IMR-90 (cell line): Measurements from ENCODE around the gene SYTL4. TPM values are rescaled to one million over a fixed set of nuclear protein-coding genes. Genes with fewer than 3 reads are reported as not detected.

Source experiments
- ATAC-seq: fragments of 200-7000 bp; cut with Tn5 transposase; 2 replicates; pipeline ENCODE4 v1.9.1; 2020; ENCODE audit warnings: low read depth, mild to moderate bottlenecking, moderate library complexity
- BruUV-seq: library from RNA; stranded (reverse); fragments of 400-500 nt; replicated peaks from 2 replicates; lab custom pipeline; 2021; lab: Mats Ljungman, UMichigan
- CTCF ChIA-PET: fragments of 300-600 bp; formaldehyde crosslinking; extraction: SDS; loops from one replicate; lab custom pipeline; 2021; ENCODE audit warnings: antibody characterized with exemption; lab: Yijun Ruan, JAX
- POLR2A ChIA-PET: fragments of 300-600 bp; sonication (Branson Sonifier 250); formaldehyde crosslinking; loops from one replicate; lab custom pipeline; 2022; ENCODE audit warnings: antibody characterized with exemption; ENCODE audit not compliant: unreplicated experiment; lab: Charles Lee
- DNase-seq: peaks from one replicate; pipeline ENCODE4 v3.0.0; 2013
- H2AFZ ChIP-seq: replicated peaks from 2 replicates; pipeline ENCODE3; 2013; ENCODE audit warnings: low read length, mild to moderate bottlenecking; ENCODE audit not compliant: poor library complexity
- H2AK5ac ChIP-seq: 2 replicates; pipeline ENCODE4 v1.6.1; 2013; ENCODE audit warnings: low read depth, low read length, inconsistent platforms
- H2AK9ac ChIP-seq: replicated peaks from 2 replicates; pipeline ENCODE3; 2013; ENCODE audit warnings: mild to moderate bottlenecking, low read depth, low read length, moderate library complexity; ENCODE audit not compliant: poor library complexity
- H2BK120ac ChIP-seq: 2 replicates; pipeline ENCODE4 v1.6.1; 2013; ENCODE audit warnings: low read depth, low read length, inconsistent platforms
- H2BK15ac ChIP-seq: 3 replicates; pipeline ENCODE4 v1.6.1; 2013; ENCODE audit warnings: low read depth, low read length, inconsistent platforms
- H2BK20ac ChIP-seq: 2 replicates; pipeline ENCODE4 v1.6.1; 2013; ENCODE audit warnings: low read depth, mild to moderate bottlenecking, inconsistent platforms, low read length, moderate library complexity
- H2BK5ac ChIP-seq: 2 replicates; pipeline ENCODE4 v1.6.1; 2013; ENCODE audit warnings: mild to moderate bottlenecking, low read depth, low read length, inconsistent platforms; ENCODE audit not compliant: poor library complexity, severe bottlenecking
- H3K14ac ChIP-seq: replicated peaks from 2 replicates; pipeline ENCODE4 v1.6.1; 2013; ENCODE audit warnings: low read depth, low read length, inconsistent platforms
- H3K18ac ChIP-seq: 2 replicates; pipeline ENCODE4 v1.6.1; 2013; ENCODE audit warnings: low read depth, low read length, control low read depth
- H3K23ac ChIP-seq: 2 replicates; pipeline ENCODE4 v1.6.1; 2013; ENCODE audit warnings: low read depth, low read length, inconsistent platforms
- H3K27ac ChIP-seq: 2 replicates; pipeline ENCODE4 v1.5.1; 2013; ENCODE audit warnings: mild to moderate bottlenecking, control low read depth, low read length; ENCODE audit not compliant: insufficient read depth
- H3K27me3 ChIP-seq: 2 replicates; pipeline ENCODE4 v1.6.1; 2013; ENCODE audit warnings: low read length; ENCODE audit not compliant: control insufficient read depth, insufficient read depth
- H3K36me3 ChIP-seq: 2 replicates; pipeline ENCODE4 v1.6.1; 2013; ENCODE audit warnings: low read length, mixed read lengths; ENCODE audit not compliant: control insufficient read depth, insufficient read depth
- H3K4ac ChIP-seq: 2 replicates; pipeline ENCODE4 v1.6.1; 2013; ENCODE audit warnings: low read depth, low read length, inconsistent platforms
- H3K4me1 ChIP-seq: 2 replicates; pipeline ENCODE4 v1.6.1; 2013; ENCODE audit warnings: low read length, mixed read lengths; ENCODE audit not compliant: control insufficient read depth, insufficient read depth
- H3K4me2 ChIP-seq: 2 replicates; pipeline ENCODE4 v1.6.1; 2013; ENCODE audit warnings: low read depth, mild to moderate bottlenecking, control low read depth, low read length, moderate library complexity
- H3K4me3 ChIP-seq: 2 replicates; pipeline ENCODE4 v1.5.1; 2013; ENCODE audit warnings: low read depth, mild to moderate bottlenecking, control low read depth, low read length, moderate library complexity; ENCODE audit not compliant: insufficient read depth
- H3K56ac ChIP-seq: 2 replicates; pipeline ENCODE4 v1.6.1; 2013; ENCODE audit warnings: low read length, inconsistent platforms; ENCODE audit not compliant: insufficient read depth; ENCODE audit errors: extremely low read depth
- H3K79me1 ChIP-seq, 2 experiments: 2 replicates each; pipeline ENCODE4 v1.6.1; 2013; ENCODE audit warnings: low read length in 2 of 2, inconsistent platforms in 1 of 2, low read depth in 1 of 2
- H3K9ac ChIP-seq: 2 replicates; pipeline ENCODE4 v1.6.1; 2013; ENCODE audit warnings: low read depth, low read length, control low read depth
- H3K9me1 ChIP-seq: 2 replicates; pipeline ENCODE4 v1.6.1; 2013; ENCODE audit warnings: low read length, inconsistent platforms; ENCODE audit not compliant: insufficient read depth
- H3K9me3 ChIP-seq: 2 replicates; pipeline ENCODE4 v1.6.1; 2013; ENCODE audit warnings: low read length; ENCODE audit not compliant: control insufficient read depth, insufficient read depth
- H4K20me1 ChIP-seq: 2 replicates; pipeline ENCODE4 v1.6.1; 2013; ENCODE audit warnings: low read length, inconsistent platforms; ENCODE audit not compliant: insufficient read depth
- H4K5ac ChIP-seq: 2 replicates; pipeline ENCODE4 v1.6.1; 2013; ENCODE audit warnings: mild to moderate bottlenecking, low read depth, low read length, control low read depth
- H4K8ac ChIP-seq, 2 experiments: 2 replicates each; pipeline ENCODE4 v1.6.1; 2013; ENCODE audit warnings: low read depth in 2 of 2, low read length in 2 of 2, control low read depth in 1 of 2, inconsistent platforms in 1 of 2
- H4K91ac ChIP-seq: 2 replicates; pipeline ENCODE4 v1.6.1; 2013; ENCODE audit warnings: low read depth, low read length, inconsistent platforms; ENCODE audit not compliant: insufficient read depth
- BHLHE40 ChIP-seq: fragments of 150-350 bp; IDR thresholded peaks from 2 replicates; pipeline ENCODE4 v1.6.1; 2016; ENCODE audit warnings: mild to moderate bottlenecking, low read depth, low read length
- CHD1 ChIP-seq: IDR thresholded peaks from 2 replicates; pipeline ENCODE4 v1.6.1; 2012; ENCODE audit warnings: low read depth, low read length, improper control_type of control experiment
- MAZ ChIP-seq: IDR thresholded peaks from 2 replicates; pipeline ENCODE4 v1.6.1; 2012; ENCODE audit warnings: low read depth, mild to moderate bottlenecking, low read length, improper control_type of control experiment, moderate library complexity, borderline replicate concordance
- MXI1 ChIP-seq: IDR thresholded peaks from 2 replicates; pipeline ENCODE4 v1.6.1; 2012; ENCODE audit warnings: low read depth, mild to moderate bottlenecking, low read length, moderate library complexity, borderline replicate concordance
- POLR2A ChIP-seq: IDR thresholded peaks from 2 replicates; pipeline ENCODE4 v1.6.1; 2012; ENCODE audit warnings: mild to moderate bottlenecking, low read depth, low read length
- SMC3 ChIP-seq: fragments of 150-350 bp; IDR thresholded peaks from 2 replicates; pipeline ENCODE4 v1.6.1; 2016; ENCODE audit warnings: low read depth, mild to moderate bottlenecking, antibody characterized with exemption, low read length, moderate library complexity
- WGBS, 2 experiments: methylation state at CpG; one replicate each; pipeline versions ENCODE4 v1.1.5 to v1.1.7; 2013; ENCODE audit warnings: missing lambda C conversion rate in 2 of 2; ENCODE audit not compliant: insufficient read length in 1 of 2; ENCODE audit errors: extremely low coverage in 2 of 2; 5-methylcytosine and 5-hydroxymethylcytosine counted together
- dilution Hi-C: fragments of 300-500 bp; cut with HindIII; formaldehyde crosslinking; loops from one replicate; pipeline ENCODE4 v1.14.3; 2018; ENCODE audit warnings: low sequenced_read_pairs; ENCODE audit not compliant: unreplicated experiment
- in situ Hi-C: fragments of 300-500 bp; cut with MboI; formaldehyde crosslinking; loops from 3 replicates; pipeline ENCODE4 v1.14.3; 2019; ENCODE audit warnings: low sequenced_read_pairs, inconsistent platforms, mixed read lengths
- intact Hi-C: fragments of 100-400 bp; cut with micrococcal nuclease; formaldehyde crosslinking; loops from 2 replicates; pipeline ENCODE4 v1.10.0; 2022
- polyA plus RNA-seq, 3 experiments: library from polyadenylated mRNA; depleted of rRNA; stranded (reverse); fragments of >200 nt; gene quantifications; 2 replicates each; pipeline ENCODE4 v1.2.3, GENCODE V29; 2012; ENCODE audit warnings: low replicate concordance in 1 of 3
- total RNA-seq: library from RNA; depleted of rRNA; stranded (reverse); fragments of >200 nt; gene quantifications from 2 replicates; pipeline ENCODE4 v1.2.3, GENCODE V29; 2012
- TF ChIP-seq, protein P1 (sequence below): fragments of 150-350 bp; IDR thresholded peaks from 2 replicates; pipeline ENCODE4 v1.6.1; 2016; ENCODE audit warnings: low read depth, mild to moderate bottlenecking, low read length, moderate library complexity, borderline replicate concordance

SYTL4 gene
- total and polyA plus RNA-seq, 2 of the 4 experiments (the other 2 are of a cell fraction) = 2.3 to 2.4 TPM

DNA sequence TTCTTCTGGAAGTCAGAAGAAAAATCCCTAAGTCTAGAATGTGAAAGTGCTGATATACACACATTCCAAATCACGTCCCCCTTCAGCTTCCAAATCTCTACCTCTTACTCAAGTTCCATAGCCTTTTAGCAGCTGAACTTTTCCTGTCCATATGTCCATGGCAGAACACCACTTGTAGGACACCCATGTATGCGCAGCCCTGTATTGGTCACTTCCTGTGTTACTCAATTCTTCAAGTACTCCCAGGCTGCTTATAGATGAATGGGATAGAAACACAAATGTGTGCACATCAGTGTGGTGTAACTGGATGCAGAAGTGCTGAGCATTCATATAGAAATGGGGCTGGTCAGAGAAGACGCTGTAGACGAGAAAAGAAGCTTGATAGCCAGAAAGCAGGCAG, 69.1 kb downstream of the SYTL4 start:
- no peak for ATAC-seq
- CTCF ChIA-PET = interaction anchor here (0.6 to 1.6 kb wide), 4 partner anchors 8 to 106 kb away, joined by 3 to 5 read pairs (median 4); no protein-coding TSS in a partner anchor
- intact Hi-C loops = no loop called here

More for the DNA sequence above, 69.1 kb downstream of the SYTL4 start:
- Histone ChIP-seq H3K14ac (no peak overlapping the region), H4K91ac (no peak overlapping the region), H3K79me1 (no peaks in the 10 kb centered on the region), H2AFZ (no peak overlapping the region), H2BK15ac (no peak overlapping the region), H3K23ac (no peak overlapping the region), H3K27ac (no peak overlapping the region), H3K4ac (no peak overlapping the region), H3K9me1 (peaks cover 3% of the 10 kb centered on the region; the same call in 1 of the 2 replicates), H4K20me1 (no peaks in the 10 kb centered on the region), H3K27me3 (no peaks in the 10 kb centered on the region; the same call in 1 of the 2 replicates), H2AK9ac (no peak overlapping the region), H3K9ac (no peak overlapping the region), H2BK5ac (no peak overlapping the region), H4K8ac (no peak overlapping the region), H3K9me3 (no peaks in the 10 kb centered on the region), H2BK120ac (no peak overlapping the region), H3K4me2 (no peak overlapping the region), H3K56ac (no peak overlapping the region), H2AK5ac (no peak overlapping the region), H3K18ac (no peak overlapping the region), H3K36me3 (peaks cover 15% of the 10 kb centered on the region), H3K4me1 (peaks cover 4% of the 10 kb centered on the region), H2BK20ac (no peak overlapping the region), H3K4me3 (no peak overlapping the region), H4K5ac (no peak overlapping the region)
- TF ChIP-seq MAZ = no peak
- TF ChIP-seq CHD1 = no peak
- no peak for TF ChIP-seq POLR2A
- TF ChIP-seq MXI1 = no peak
- TF ChIP-seq SMC3 = no peak
- TF ChIP-seq BHLHE40 = no peak
- TF ChIP-seq, protein P1, sequence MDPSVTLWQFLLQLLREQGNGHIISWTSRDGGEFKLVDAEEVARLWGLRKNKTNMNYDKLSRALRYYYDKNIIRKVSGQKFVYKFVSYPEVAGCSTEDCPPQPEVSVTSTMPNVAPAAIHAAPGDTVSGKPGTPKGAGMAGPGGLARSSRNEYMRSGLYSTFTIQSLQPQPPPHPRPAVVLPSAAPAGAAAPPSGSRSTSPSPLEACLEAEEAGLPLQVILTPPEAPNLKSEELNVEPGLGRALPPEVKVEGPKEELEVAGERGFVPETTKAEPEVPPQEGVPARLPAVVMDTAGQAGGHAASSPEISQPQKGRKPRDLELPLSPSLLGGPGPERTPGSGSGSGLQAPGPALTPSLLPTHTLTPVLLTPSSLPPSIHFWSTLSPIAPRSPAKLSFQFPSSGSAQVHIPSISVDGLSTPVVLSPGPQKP = no peak
- peak; percentile 46 for DNase-seq
- dilution Hi-C loops (no loop called here), in situ Hi-C loops (no loop called here)
- WGBS, 2 experiments = no CpG with 5 or more reads among the region's 4 CpGs
- BruUV-seq = no TSS peak
- POLR2A ChIA-PET = no interaction called here
